Liver (tissue), 3 donors: ENCODE results near the gene ZC3H6.

ENCODE experiments used
- ATF3 ChIP-seq: IDR thresholded peaks from 2 replicates; pipeline ENCODE4 v1.6.1; 2016; ENCODE audit warnings: antibody characterized with exemption
- CTCF ChIP-seq: fragments of 150-350 bp; IDR thresholded peaks from 2 replicates; pipeline ENCODE4 v1.5.1; 2017; ENCODE audit warnings: improper control_type of control experiment, low read depth, low read length; ENCODE audit not compliant: missing input control
- JUND ChIP-seq, 2 donors: IDR thresholded peaks; 2 replicates each; pipeline ENCODE4 v1.6.1; 2016; ENCODE audit warnings: antibody characterized with exemption in 2 of 2
- MAX ChIP-seq: IDR thresholded peaks from 2 replicates; pipeline ENCODE4 v1.6.1; 2016; ENCODE audit warnings: antibody characterized with exemption
- NR2F2 ChIP-seq: IDR thresholded peaks from 2 replicates; pipeline ENCODE4 v1.6.1; 2016; ENCODE audit warnings: antibody characterized with exemption
- REST ChIP-seq: IDR thresholded peaks from 2 replicates; pipeline ENCODE4 v1.6.1; 2016; ENCODE audit warnings: antibody characterized with exemption, mild to moderate bottlenecking
- TAF1 ChIP-seq: conservative IDR thresholded peaks from 2 replicates; pipeline ENCODE4 v1.6.1; 2016; ENCODE audit warnings: antibody characterized with exemption, mild to moderate bottlenecking
- donor health status: healthy.
- donor health status: healthy.

- TF ChIP-seq REST (no peak), CTCF (no peak), ATF3 (no peak), TAF1 (no peak), NR2F2 (no peak), JUND (IDR thresholded peaks at IDR 0.05) (no peak), MAX (no peak)
Measured at GRCh38 chr2:112229348-112229747, 46.0 kb upstream of the ZC3H6 start.
